Activated T-cell treated with anti-CD3 and anti-CD28 coated beads for 1 hour (primary cell): ENCODE data around the gene SORCS2.

ENCODE experiments used
- DNase-seq: peaks from one replicate; pipeline ENCODE4 v3.0.0-alpha.2; 2020; ENCODE audit warnings: low read depth

The SORCS2 gene

DNA sequence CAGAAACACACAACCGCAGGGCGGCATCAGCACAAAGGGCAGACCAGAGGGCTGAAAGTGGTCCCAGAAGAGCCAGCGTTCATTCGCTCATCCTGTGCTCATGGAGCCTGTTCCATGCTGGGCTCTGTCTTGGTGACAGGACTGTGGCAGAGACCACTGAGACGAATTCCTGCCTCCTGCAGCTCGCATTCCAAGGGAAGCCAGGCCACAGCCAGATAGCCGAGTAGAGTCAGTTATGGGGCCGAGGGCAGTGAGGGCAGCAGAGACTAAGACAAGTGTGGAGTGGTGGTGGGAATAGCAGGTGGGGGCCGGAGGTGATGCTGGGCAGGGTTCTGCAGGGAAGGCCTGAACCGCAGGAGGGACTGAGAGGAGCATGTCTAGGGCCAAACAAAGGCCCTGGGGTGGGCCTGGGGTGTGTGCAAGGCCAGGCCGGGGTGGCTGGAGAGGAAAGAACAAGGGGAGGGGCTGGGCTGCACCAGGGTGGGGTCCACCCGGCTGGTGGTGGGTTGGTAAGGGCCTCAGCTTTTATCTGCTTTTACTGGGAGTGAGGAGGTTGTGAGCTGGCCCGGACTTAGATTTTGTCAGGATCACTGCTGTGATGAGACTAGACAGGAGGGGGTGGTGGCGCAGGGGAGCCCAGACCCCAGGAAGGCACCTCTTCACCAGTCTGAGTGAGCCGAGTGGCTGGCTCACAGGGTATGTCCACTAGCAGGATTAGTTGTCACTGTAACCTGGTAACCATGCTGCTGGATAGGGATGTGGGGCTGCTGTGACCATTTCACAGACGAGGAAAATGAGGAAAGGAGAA, 236.1 kb downstream of the SORCS2 start:
- DNase-seq: no peak

DNA sequence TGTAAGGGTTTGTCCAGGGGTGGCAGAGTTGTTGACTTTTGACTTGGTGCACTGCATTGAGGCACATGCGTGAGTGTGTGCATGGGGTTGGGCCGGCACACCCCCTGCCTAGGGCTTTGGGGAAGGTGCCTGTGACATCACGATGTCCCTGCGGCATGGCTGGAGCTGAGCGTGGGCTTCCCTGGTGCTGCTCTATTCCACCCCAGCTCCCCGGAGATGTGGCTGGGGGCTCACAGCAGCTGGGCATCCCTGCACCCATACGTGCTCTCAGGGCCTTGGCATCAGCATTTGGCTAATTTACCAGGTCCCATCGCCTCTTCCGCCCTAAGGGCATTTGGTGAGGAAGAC, 236.7 kb downstream of the SORCS2 start:
- DNase-seq: no peak

DNA sequence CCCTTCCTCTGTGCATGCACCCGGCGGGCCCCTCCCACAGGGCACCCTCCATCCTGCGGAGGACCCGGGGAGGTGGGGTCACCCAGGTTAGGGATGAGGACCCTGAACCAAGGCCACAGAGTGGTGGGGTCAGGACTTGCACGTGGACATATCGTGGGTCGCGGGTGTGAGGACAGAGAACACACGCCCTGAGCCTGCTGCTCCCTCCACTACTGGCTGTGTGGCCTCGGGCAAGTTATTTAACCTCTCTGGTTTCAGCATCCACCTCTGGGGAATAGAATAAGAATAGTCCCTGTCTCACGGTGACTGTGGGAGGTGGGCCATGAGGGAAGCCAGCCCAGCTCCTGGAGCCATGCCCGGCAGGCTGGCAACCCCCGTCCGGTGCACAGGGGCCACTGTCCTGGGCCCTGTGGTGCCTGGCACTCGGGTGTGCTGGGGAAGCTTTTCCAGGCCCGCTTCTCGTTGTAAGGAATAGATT, 237.3 kb downstream of the SORCS2 start:
- no peak for DNase-seq

DNA sequence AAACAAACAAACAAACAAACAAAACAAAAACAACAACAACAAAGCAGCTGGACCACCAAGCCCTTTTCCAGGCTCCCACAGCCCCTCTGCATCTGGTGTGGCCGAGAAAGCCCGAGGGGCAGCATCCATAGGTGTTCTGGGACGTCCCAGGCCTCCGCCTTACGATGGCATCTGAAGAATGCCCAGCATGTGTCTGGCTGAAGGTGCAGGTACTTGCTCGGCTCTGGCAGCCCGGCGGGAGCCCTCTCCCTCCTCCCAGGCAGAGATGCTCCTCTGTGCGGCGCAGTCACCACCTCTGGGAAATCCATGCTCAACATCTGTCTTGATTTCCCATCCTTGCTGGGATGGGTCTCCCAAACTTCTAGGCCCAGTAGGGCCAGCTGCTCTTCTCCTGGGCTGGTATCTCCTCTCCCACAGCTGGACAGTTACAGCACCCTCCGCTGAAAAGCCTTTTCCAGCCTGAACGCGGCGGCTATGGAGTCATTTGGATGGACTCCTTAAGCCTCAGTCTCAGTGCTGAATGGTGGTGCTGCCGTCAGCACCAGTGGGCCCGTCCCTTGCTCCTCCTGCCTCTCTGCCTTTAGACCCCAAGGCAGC, 238.1 kb downstream of the SORCS2 start:
- DNase-seq: no peak

DNA sequence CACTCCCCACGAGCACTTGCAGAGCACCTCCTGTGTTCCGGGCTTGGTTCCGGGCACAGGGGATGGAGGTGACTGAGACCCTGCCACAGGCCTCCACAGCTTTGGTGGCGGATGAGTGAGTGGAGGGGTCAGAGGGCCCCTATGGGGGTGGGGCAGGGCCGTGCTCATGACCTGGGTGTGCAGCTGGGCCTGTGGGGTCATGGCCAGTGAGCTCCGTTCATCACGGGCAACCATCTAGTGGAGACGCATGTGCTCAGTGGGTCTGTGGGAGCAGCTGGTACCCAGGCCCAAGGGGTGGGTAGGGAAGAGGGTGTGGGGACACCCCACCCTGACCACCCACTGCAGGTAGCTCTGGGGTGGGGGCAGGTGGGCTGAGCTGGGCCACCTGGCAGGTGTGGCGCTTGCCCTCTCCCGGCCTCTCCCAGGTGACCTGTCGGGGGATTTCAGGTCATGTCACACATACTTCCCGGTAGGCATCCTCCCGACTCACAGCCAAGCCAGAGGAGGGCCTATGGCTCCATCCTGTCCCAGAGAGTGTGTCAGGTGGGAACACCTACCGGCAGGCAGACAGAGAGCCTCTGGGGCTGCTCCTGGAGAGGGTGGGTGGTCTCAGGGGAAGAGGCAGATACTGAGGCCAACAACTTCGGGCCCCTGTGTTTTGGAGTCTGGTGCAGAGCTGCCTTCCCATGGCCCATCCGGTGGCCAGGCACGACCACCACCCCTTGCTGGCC, 238.8 kb downstream of the SORCS2 start:
- DNase-seq: no peak

GRCh38 chr4:7431696-7432530, 239.6 kb downstream of the SORCS2 start:
- no peak for DNase-seq

GRCh38 chr4:7432531-7433375, 240.4 kb downstream of the SORCS2 start:
- no peak for DNase-seq

DNA sequence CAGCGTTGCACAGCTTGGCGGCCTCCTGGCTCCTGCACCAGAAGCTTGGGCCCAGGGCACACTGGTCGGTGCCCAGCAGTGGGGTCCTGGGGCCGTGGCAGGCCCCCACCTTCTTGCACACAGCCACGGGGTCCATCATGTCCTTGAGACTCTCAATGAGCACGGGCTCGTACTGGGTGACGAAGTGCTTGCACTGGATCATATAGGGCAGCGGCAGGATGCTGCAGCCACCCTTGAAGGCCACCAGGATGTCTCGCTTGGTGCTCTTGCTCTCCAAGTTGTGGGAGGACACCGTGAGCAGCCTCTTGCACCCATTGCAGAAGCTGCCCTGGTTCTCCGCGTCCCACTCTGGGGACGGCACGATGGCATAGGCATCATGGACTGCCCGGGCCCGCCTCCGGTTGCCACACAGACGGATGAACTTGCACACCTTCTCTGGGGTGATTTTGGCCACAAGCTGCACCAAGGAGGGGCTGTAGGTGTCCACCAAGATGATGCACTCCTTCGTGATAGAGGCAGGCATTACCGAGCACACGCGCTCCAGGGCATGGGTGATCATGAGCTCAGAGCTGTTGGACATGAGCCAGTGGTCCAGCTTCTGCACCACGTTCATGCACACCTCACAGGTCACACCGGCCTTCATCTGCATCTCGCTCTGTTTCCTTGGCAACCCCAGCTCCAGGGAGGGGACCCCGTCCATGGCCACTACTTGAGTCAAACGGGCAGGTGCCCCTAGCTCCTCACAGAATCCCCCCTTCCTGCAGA, 241.2 kb downstream of the SORCS2 start:
- DNase-seq: no peak

- no peak for DNase-seq
These were observed 241.9 kb downstream of the SORCS2 start for GRCh38 chr4:7434141-7434765.

GRCh38 chr4:7434766-7435150, 242.4 kb downstream of the SORCS2 start, which contains the start of gene PSAPL1:
Gene PSAPL1 (minus strand): TSS chr4:7434930. CDS start chr4:7434879, 51 bp downstream.
- DNase-seq: no peak

DNA sequence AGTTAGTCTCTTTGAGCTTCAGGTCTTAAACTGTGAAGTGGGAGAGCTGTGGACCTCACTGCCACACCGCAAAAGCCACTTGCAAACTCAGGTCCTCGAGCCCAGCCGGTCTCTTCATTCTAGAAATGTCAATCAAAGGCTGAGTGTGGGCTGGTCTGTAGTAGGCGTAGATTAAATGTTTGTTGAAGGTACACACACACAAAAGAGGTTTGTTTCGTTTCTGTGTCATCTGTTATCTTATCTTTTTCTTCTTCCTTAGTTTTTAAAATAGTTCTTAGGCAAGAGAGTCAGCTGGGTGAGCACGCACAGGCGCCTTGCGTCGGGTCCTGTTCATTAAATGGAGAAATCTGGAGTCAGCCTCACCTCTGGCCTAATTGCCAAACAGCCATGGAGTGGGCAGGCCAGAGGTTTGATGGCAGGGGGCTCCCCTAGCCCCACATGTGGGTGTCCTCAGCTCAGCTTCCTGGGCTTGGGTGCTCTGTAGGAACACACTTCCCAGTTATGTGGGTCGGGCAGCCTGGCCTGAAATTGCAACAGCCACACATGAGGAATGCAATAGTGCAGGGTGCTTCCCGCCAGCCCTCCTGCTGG, 243.2 kb downstream of the SORCS2 start:
- no peak for DNase-seq

- DNase-seq: no peak
These were observed 243.9 kb downstream of the SORCS2 start for GRCh38 chr4:7436256-7436655.

DNA sequence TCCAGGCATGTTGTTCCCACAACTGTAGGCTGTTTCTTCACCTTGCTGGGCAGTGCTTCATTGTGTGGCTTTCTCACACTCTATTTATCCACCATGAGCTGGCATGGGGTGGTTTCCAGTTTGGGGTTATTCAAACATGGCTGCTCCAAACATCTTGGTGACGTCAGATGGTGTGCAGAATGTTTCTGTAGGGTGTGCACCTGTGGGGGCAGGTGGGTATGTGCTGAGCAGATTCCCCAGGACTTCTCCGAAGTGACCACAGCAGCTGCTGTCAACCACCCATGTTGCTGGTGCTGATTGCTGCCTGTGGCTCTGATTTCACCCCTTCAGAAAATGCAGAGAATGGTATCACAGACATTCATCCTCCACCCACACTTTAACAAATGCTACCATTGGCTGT, 247.4 kb downstream of the SORCS2 start:
- no peak for DNase-seq

DNA sequence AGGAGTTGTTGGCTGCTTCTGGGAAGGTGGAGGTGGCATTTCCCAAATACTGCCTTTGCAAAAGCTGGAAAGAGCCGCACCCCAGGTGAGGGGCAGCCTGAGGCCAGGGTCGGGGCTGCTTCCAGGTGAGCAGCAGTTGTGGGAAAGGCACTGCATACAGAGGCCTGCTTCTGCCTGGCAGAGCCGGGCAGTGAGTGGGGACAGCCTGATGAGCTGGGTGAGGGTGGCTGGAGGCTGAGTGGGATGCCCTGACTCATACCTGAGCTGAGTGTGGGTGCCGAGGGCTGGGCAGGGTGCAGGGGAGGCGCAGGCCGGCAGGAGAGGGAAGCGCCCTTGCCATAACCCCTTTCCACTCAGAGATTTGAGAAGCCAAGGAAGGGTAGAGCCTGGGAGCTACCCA, 248.9 kb downstream of the SORCS2 start:
- DNase-seq: no peak

- no peak for DNase-seq
These were observed 250.3 kb downstream of the SORCS2 start for GRCh38 chr4:7442574-7443162.

DNA sequence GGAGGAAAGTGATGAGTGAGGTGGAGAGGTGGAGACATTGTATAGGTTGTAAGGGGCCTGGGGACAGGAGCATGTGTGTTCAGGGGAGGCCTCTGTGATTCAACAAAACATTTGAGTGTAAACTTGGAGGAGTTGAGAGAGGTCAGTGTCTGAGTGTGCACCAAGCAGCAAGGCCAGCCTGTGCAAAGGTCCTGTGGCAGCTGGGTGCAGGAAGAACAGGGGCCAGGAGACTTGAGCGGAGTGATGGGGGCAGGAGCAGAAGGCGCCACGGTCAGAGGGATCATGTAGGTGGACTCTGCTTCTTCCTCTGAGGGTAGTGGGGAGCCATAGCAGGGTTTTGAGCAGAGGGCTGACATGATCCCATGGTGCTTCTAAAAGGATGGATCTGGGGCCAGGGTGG, 252.0 kb downstream of the SORCS2 start:
- DNase-seq: no peak

- no peak for DNase-seq
These were observed 252.4 kb downstream of the SORCS2 start for GRCh38 chr4:7444731-7445130.

DNA sequence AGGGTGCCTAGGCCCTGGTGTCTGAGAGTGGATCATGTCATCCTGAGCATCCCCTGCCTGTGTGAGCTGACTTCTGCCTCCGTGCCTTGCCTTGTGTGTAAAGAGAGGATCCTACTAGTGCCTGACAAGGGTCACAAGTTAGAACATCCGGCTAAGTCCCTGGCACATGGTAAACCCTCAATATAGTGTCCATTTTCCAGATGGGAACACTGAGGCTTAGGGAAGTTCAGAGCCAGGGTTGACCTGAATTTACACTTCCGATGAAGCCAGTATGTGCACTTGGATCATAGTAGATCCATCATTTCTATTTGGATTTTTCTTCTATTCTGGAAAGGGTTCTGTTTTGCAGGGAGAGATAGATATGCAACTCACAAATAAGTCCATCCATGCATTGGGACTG, 254.9 kb downstream of the SORCS2 start:
- DNase-seq: no peak

DNA sequence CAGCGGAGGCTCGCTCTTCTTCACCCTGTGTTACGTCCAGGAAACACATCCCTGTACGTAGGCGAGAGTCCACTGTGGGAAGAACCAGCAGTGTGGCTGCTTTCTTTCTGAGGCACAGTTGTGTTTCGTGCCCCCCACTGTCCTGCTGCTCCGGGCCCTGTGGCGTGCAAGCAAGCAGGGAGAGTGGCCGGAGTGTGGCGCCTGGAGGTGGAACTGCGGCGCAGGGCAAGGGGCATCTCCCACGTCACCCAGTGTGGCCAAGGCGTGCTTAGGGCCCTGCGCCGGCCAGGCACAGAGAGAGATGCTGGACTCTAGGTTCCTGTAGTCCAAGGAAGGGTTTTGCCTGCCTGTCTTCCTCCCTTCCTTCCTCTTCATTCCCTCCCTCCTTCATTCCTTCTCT, 255.7 kb downstream of the SORCS2 start:
- DNase-seq: no peak
